ENCODE data around the gene NSG1. TPM values are rescaled to one million over a fixed set of nuclear protein-coding genes. Genes with fewer than 3 reads are reported as not detected.

The NSG1 gene
- total RNA-seq, 6 donors from 2014 or later = 0.29 to 3.8 (median 1.3) TPM; not detected in 1

DNA sequence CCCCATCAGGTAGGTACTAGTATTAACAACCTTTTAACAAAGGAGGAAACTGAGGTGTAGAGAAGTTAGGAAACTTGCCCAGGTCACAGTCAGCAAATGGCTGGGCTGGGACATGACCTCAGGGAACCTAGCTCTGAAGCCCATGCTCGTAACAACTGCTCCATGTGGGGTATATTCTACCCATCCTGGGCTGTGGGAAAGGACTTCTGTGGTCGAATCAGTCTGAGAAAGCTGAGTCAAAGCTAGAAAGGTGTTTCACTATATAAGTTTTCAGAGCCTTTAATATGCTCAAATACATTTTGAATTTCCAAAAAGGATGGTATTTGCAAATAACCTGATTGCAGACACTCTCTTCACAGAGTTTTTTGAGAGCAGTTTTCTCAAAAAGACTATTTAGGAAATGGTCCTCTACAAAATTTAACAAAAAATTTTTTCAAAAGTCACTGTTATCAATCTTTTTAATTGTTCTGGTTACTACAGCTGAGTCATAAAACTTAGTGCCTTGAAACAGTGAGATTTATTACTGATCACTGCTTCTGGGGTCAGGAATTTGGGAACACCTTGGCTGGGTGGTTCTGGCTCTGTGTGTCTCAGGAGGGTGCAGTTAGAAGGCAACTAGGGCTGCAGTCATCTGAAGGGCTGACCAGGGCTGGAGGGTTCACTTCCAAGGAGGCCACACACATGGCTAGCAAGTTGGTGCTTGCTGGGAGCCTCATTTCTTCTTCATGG, 53.6 kb downstream of the NSG1 start:
- Histone ChIP-seq H3K9me3 (no peaks in the 10 kb centered on the region), H3K4me3 (no peak overlapping the region), H3K36me3 (peaks cover 4 to 24% (median 15%) of the 10 kb centered on the region in 4 donors), H3K4me1 (no peaks in the 10 kb centered on the region), H3K27me3 (no peaks in the 10 kb centered on the region), H3K27ac (no peak overlapping the region)
- TF ChIP-seq POLR2AphosphoS5 (IDR thresholded peaks at IDR 0.05) (no peak), EP300 (IDR thresholded peaks at IDR 0.05) (no peak)
- DNase-seq (no peak), ATAC-seq (ENCODE audit: low FRiP score in 2 of 2) (no peak)
- WGBS, 2 donors = 75 to 91% methylated on average over 2 of the region's 2 CpGs

DNA sequence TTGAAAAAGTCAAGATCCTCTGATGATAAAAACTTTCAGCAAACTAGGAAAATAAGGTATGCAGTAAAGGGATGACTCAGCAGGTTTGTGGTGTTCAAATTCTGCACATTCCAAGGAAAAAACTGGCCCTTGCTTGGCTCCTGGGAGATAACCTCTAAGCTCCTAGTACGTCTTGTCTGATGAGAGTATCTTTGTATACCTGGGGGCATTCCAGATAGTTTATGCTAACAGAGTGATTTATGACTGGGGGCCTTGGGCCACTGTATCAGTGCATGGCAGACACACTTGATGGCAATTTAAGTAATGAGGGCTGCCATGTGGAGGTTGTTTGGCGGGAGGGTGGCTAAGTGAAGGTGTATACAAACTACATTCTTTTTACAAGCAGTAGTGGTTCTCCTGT, 56.9 kb downstream of the NSG1 start:
- no peak overlapping the region for H3K4me3 ChIP-seq
- no peak overlapping the region for H3K27ac ChIP-seq
- H3K27me3 ChIP-seq = no peaks in the 10 kb centered on the region
- H3K36me3 ChIP-seq = no peaks in the 10 kb centered on the region
- DNase-seq = no peak
- no peak for TF ChIP-seq EP300 (IDR thresholded peaks at IDR 0.05)
- TF ChIP-seq, protein P1, sequence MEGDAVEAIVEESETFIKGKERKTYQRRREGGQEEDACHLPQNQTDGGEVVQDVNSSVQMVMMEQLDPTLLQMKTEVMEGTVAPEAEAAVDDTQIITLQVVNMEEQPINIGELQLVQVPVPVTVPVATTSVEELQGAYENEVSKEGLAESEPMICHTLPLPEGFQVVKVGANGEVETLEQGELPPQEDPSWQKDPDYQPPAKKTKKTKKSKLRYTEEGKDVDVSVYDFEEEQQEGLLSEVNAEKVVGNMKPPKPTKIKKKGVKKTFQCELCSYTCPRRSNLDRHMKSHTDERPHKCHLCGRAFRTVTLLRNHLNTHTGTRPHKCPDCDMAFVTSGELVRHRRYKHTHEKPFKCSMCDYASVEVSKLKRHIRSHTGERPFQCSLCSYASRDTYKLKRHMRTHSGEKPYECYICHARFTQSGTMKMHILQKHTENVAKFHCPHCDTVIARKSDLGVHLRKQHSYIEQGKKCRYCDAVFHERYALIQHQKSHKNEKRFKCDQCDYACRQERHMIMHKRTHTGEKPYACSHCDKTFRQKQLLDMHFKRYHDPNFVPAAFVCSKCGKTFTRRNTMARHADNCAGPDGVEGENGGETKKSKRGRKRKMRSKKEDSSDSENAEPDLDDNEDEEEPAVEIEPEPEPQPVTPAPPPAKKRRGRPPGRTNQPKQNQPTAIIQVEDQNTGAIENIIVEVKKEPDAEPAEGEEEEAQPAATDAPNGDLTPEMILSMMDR (IDR thresholded peaks at IDR 0.05) = no peak
- TF ChIP-seq POLR2A (IDR thresholded peaks at IDR 0.05) = no peak
- no peak for TF ChIP-seq POLR2AphosphoS5 (IDR thresholded peaks at IDR 0.05)
- WGBS, 2 donors = 90 to 92% methylated on average over 2 of the region's 2 CpGs
- no peaks in the 10 kb centered on the region for H3K4me1 ChIP-seq
- H3K9me3 ChIP-seq = no peaks in the 10 kb centered on the region
- ATAC-seq (ENCODE audit: low FRiP score in 2 of 2) = no peak

DNA sequence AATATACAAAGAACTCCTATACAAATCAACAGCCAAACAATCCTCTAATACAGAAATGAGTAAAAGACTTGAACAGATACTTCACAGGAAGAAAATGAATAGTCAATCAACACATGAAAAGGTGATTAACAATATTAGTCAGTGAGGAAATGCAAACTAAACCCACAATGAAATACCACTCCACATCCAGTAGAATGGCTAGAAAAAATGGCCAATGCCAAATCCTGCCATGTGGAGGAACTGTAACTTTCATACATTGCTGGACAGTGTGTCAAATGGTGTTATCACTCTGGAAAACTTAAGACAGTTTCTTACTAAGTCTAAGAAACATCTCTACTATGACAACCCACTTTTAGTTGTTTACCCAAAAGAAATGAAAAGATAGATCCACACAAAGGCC, 59.5 kb downstream of the NSG1 start:
- Histone ChIP-seq H3K4me3 (no peak overlapping the region), H3K9me3 (no peaks in the 10 kb centered on the region), H3K27ac (no peak overlapping the region), H3K27me3 (no peaks in the 10 kb centered on the region), H3K36me3 (peaks cover 0 to 3% (median 0%) of the 10 kb centered on the region in 4 donors), H3K4me1 (no peaks in the 10 kb centered on the region)
- DNase-seq (no peak), ATAC-seq (ENCODE audit: low FRiP score in 2 of 2) (no peak)
- TF ChIP-seq POLR2AphosphoS5 (IDR thresholded peaks at IDR 0.05) (no peak), POLR2A (IDR thresholded peaks at IDR 0.05) (no peak), EP300 (IDR thresholded peaks at IDR 0.05) (no peak)
- TF ChIP-seq, protein P1 (IDR thresholded peaks at IDR 0.05) = no peak

DNA sequence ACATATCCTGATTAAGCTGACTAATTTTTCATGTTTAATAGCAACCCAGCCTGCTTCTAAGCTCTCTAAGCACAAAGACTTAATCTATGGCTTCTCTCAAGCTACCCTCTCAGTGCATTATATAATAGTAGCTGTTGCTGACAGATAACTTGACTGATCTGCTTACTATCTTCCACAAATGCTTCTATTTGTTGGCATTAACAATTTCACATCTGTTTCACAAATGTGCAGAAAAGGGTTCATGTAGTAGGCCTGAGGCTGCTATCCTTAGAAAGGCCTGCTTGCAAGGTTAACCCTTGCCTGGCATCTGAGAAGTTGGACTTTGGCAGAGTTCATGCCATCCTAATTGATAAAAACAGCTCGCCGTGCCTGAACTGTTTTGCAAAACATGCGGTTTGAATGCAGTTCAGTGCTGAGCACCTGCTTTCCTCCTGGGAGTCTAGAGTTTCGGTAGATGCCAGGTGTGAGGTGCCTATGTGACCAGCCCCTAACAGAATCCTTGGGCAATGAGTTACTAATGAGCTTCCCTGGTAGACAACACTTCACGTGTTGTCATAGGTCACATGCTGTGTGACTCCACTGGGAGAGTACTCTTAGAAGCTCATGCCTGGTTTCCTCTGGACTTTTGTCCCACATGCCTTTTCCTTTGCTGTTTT, 68.4 kb downstream of the NSG1 start:
- H3K36me3 ChIP-seq = peaks cover 6 to 82% (median 36%) of the 10 kb centered on the region in 4 donors
- H3K4me1 ChIP-seq = no peaks in the 10 kb centered on the region
- TF ChIP-seq POLR2A (IDR thresholded peaks at IDR 0.05) (no peak), EP300 (IDR thresholded peaks at IDR 0.05) (no peak), POLR2AphosphoS5 (IDR thresholded peaks at IDR 0.05) (no peak)
- TF ChIP-seq, protein P1 (IDR thresholded peaks at IDR 0.05) = no peak
- H3K4me3 ChIP-seq = no peak overlapping the region
- no peak for DNase-seq
- no peak overlapping the region for H3K27ac ChIP-seq
- ATAC-seq (ENCODE audit: low FRiP score in 2 of 2) = no peak
- no peaks in the 10 kb centered on the region for H3K27me3 ChIP-seq
- H3K9me3 ChIP-seq = no peaks in the 10 kb centered on the region
- WGBS, 2 donors = 95 to 97% methylated on average over 4 to 5 of the region's 5 CpGs

DNA sequence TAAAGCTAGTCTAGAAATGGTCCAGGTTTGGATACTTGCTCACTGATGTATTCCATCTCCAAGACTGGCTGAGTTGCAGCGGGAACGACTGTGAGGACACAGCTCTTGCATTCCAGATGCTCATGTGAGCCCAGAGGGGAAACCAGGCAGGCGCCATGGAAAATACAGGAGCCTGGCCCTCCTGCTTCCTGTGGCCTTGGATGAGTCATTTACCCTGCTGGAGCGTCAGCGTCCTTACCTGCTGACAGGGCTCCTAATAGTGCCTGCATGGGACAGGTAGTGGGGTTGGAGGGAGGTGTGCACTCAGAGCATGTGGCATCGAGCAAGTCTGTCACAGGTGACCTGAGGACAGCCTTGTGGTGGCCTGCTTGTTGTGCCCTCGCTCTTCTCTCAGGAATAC, 69.4 kb downstream of the NSG1 start:
- Histone ChIP-seq H3K4me3 (no peak overlapping the region), H3K9me3 (no peaks in the 10 kb centered on the region), H3K27me3 (no peaks in the 10 kb centered on the region), H3K4me1 (no peaks in the 10 kb centered on the region), H3K36me3 (peaks cover 6 to 80% (median 36%) of the 10 kb centered on the region in 4 donors), H3K27ac (no peak overlapping the region)
- ATAC-seq (ENCODE audit: low FRiP score in 2 of 2) = no peak
- DNase-seq = no peak
- TF ChIP-seq POLR2AphosphoS5 (IDR thresholded peaks at IDR 0.05) (no peak), POLR2A (IDR thresholded peaks at IDR 0.05) (no peak), EP300 (IDR thresholded peaks at IDR 0.05) (no peak)
- TF ChIP-seq, protein P1 (IDR thresholded peaks at IDR 0.05) = no peak
- WGBS, 2 donors = 91% methylated on average over 7 of the region's 7 CpGs

Measured in upper lobe of left lung (tissue), 6 donors.